Raji (cell line): ENCODE data around the gene NACAD.

Experiments
- POLR2A ChIP-seq: IDR thresholded peaks from 2 replicates; pipeline ENCODE4 v1.6.1; 2011; ENCODE audit warnings: low read depth, low read length, control low read depth; ENCODE audit not compliant: insufficient read depth

The NACAD gene

GRCh38 chr7:45065031-45065995, 23.5 kb downstream of the NACAD start:
- TF ChIP-seq POLR2A: no peak

DNA sequence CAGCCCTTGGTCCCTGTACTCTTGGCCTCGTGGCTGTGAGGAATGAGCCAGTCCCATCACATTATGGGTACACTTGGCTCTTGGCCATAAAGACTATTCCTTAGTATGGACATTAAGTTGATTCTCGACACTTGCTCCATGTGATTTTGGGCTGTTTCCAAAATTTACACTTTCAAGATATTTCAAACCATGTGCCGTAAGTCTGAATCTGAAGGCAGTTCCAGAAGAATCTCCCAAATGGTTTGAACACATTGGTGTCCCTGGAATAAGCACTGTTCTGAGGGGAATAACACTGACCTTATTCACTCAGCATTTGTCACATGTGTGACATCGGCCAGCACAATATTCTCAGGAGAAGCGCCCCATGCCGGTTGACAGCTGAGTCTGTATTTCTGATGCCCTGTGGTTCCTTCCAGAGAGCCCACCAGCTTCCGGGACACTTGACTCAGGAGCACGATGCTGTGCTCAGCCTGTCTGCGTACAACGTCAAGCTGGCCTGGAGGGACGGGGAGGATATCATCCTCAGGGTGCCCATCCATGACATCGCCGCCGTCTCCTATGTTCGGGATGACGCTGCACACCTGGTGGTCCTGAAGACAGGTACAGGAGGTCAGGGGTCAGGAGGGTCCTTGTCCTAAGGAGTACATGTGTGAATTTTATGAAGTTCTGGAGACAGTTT, 24.6 kb downstream of the NACAD start:
- no peak for TF ChIP-seq POLR2A

DNA sequence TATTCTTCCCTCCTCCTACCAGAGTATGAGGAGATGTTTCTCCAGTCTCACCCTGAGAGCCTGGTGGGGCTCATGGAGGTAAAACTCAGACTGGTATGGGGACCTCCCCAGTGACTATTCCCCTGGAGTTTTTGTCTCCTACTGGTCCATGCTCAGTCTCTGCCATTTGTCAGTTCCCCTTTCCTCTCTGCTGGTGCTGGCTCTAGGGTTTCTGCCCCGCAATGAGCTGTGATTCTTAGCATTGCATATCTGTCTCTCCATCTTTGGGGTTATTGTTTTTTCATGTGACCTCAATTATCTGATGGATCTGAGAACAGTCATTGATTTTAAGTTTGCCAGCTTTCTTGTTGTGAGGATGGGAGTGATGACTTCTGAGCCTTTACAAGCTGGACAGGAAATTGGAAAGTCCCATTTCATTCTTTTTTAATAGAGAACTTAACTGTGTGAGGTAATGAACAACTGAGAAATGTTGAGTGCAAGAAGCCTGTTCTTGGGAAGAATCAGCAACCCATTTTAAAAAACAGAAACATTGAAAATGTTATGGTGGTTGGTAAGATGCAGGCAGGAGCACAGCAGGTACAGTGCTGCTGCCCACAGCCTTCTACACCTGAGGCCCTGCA, 26.9 kb downstream of the NACAD start:
- TF ChIP-seq POLR2A: no peak

DNA sequence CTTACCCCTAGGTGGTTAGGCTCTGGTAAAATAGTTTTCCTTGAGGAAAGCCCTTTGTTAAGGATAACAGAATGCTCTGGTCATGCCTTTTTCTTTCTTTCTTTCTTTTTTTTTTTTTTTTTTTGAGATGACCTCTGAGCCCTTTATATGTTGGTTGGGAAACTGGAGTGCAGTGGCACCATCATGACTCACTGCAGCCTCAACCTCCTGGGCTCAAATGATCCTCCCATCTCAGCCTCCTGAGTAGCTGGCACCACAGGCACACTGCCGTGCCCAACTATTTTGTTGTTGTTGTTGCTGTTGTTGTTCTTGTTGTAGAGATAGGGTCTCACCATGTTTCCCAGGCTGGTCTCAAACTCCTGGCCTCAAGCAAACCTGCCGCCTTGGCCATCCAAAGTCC, 27.4 kb downstream of the NACAD start:
- TF ChIP-seq POLR2A: no peak

GRCh38 chr7:45060295-45060694, 28.5 kb downstream of the NACAD start:
- TF ChIP-seq POLR2A: no peak

DNA sequence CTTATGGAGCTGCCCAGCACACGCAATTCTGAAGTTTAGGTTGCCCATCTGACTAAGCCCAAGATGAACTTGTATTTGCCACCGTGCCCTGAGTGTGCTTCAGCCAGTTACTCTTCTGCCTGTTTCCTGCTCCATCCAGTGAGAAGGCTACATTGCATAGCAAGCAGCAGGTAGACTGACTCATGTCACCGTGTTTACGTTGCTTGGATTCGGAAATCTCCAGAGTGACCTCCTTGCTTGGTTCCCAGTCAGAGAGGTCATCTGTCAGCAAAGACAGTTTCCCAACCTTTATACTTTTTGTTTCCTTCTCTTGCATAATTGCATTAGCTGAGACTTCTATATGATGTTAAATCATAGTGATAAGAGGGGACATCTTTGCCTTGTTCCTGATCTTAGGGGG, 30.9 kb downstream of the NACAD start:
- TF ChIP-seq POLR2A: no peak

GRCh38 chr7:45055594-45056219, 33.1 kb downstream of the NACAD start:
- TF ChIP-seq POLR2A: no peak

DNA sequence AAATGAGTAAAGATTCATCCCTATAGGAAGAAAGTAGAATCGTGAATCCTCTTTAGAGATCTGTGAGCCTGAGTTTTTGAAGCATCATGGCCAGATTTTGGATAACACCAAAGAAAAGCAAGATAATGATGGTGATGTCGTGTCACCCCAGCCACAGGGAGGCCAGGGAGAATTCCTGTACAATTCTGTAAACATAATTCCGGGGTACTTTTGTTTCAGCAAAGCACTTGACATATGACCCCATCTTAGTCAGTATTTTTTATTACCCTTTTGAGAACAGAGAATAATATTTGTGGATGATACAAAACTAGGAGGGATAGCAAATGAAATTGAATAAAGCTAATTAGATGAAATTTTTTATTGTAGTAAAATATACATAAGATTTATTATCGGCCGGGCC, 33.8 kb downstream of the NACAD start:
- TF ChIP-seq POLR2A: no peak

GRCh38 chr7:45054442-45054841, 34.3 kb downstream of the NACAD start:
- no peak for TF ChIP-seq POLR2A

DNA sequence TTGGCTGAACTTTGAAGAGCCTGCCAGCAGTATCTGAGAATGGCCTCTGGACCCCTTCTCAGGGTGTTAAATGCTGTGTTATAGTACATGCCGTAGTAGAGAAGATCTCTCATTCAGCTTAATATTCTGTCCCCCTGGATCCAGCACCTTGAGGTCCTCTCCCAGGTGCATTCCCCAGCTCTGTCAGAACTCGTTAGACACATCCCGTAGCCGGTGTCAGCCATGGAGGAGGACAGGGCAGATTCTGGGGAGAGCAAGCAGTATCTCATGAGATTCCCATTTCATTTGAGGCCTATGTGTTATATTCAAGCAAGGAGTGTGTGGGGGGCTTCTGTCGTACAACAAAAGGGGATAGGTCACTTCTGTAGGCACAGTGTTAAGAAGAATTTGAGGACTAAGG, 34.8 kb downstream of the NACAD start:
- TF ChIP-seq POLR2A: no peak

GRCh38 chr7:45053401-45053800, 35.4 kb downstream of the NACAD start:
- no peak for TF ChIP-seq POLR2A

GRCh38 chr7:45052011-45052410, 36.8 kb downstream of the NACAD start:
- no peak for TF ChIP-seq POLR2A

GRCh38 chr7:45050198-45050597, 38.6 kb downstream of the NACAD start:
- TF ChIP-seq POLR2A: no peak

- no peak for TF ChIP-seq POLR2A
These were observed 40.0 kb downstream of the NACAD start for GRCh38 chr7:45048748-45049147.

GRCh38 chr7:45044338-45044737, 44.4 kb downstream of the NACAD start:
- TF ChIP-seq POLR2A: no peak
